ENCODE data around the gene MRPL46. TPM values are rescaled to one million over a fixed set of nuclear protein-coding genes. Genes with fewer than 3 reads are reported as not detected.

The MRPL46 gene
- total and polyA plus RNA-seq, 2 of the 8 experiments (the other 6 are each of a cell fraction or from before 2014, with no cell fraction given): 17.2 to 24.5 TPM

DNA sequence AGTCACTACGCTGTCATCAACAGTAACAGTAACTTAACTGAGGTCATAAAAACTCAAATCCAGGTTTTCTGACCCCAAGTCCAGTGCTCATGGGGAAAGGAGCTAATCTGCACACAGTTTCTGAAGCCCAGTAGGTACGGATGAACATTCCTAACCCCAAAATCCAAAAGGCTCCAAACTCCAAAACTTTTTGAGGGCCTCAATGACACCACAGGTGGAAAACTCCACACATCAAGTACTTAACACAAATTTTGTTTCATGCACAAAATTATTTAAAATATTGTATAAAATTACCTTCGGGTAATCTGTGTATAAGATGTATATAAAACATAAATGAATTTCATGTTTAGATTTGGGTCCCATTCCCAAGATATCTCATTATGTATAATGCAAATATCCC, 10.5 kb downstream of the MRPL46 start (continued):
- TF ChIP-seq CTBP2 (IDR thresholded peaks at IDR 0.05; ENCODE audit: borderline replicate concordance, insufficient read depth, insufficient read length, low read length): no peak
- TF ChIP-seq GABPA (IDR thresholded peaks at IDR 0.05; ENCODE audit: borderline replicate concordance, insufficient read depth, low read length): no peak
- TF ChIP-seq RXRA (IDR thresholded peaks at IDR 0.05; ENCODE audit: insufficient read depth, low read depth, low read length): no peak
- TF ChIP-seq JUN (IDR thresholded peaks at IDR 0.05; ENCODE audit: low read depth, low read length): no peak

Data from H1 (cell line).